Colon (tissue), 2 donors: Measurements from ENCODE around the gene SLC25A21.
"Not testable (repeated sequence)": the region's sequence is repeated elsewhere in the genome, so short reads cannot be mapped to it uniquely, and the experiment has no call there.

Experiments used
- FAIRE-seq: peaks from 2 replicates; lab custom pipeline; 2012; peaks lifted over from hg19 to GRCh38; lab: Jason Lieb, UNC
- donor health status: control.
- donor health status: control.

SLC25A21 gene

DNA sequence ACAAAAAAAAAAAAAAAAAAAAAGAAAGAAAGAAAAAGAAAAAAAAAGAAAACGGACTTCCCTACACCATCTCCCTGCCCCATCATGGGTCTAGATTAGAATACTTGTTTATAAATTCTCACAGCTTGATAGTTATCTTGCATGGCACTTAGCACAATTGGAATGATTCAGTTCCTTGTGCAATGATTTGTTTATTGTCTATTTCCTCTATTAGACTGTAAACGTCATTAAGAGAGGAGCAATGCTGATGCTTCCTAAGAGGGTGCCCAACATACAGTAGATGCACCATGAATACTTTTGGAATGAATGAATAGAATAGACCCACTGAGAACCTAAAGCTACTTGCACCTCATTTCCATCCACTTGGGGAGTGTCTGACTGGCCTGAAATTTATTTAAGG lies 469.9 kb downstream of the SLC25A21 start:
- FAIRE-seq, result no peak

DNA sequence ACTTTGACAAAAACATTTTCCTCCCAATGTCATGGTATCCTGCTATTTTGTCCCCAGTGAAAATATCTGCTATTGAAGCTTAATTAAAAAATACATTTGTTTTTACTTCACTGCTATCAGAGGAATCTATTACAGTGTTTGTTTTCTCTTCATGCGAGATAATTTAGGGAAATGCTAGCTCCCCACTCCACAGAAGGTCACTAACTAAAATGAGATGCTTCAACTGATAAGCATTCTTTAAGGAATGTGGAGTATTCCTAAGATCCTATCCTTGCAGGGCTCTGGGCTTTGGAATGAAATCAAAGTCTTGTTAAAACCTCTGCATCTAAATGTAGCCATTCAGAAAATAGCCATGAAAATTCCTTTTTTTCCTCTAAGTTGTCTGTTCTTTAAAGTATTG lies 471.3 kb downstream of the SLC25A21 start:
- no peak for FAIRE-seq

DNA sequence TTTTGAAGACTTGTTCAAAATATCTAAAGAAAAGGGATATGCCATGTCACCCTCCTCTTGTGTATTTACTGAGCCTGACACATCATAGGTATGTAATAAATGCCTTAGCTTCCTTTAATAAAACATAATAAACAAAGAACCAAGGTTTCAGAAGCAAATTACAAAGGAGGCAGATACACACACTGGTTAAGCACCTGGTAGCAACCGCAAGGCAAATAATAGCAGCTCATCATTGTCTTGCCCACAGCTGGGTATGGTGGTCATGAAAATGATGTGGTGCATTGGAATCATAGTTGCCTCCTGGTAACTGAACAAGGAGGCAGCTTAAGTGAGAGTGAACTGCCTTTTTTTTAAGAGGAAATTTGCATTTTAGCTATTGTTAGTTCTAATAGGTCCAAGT lies 471.8 kb downstream of the SLC25A21 start:
- no peak for FAIRE-seq

DNA sequence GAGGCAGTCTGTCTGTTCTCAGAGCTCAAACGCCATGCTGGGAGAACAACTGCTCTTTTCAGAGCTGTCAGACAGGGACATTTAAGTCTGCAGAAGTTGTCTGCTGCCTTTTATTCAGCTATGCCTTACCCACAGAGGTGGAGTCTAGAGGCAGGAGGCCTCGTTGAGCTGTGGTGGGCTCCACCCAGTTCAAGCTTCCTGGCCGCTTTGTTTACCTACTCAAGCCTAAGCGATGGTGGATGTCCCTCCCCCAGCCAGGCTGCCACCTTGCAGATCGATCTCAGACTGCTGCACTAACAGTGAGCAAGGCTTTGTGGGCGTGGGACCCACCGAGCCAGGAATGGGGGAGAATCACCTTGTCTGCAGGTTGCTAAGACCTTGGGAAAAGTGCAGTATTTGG lies 473.0 kb downstream of the SLC25A21 start:
- FAIRE-seq, result not testable (repeated sequence)

DNA sequence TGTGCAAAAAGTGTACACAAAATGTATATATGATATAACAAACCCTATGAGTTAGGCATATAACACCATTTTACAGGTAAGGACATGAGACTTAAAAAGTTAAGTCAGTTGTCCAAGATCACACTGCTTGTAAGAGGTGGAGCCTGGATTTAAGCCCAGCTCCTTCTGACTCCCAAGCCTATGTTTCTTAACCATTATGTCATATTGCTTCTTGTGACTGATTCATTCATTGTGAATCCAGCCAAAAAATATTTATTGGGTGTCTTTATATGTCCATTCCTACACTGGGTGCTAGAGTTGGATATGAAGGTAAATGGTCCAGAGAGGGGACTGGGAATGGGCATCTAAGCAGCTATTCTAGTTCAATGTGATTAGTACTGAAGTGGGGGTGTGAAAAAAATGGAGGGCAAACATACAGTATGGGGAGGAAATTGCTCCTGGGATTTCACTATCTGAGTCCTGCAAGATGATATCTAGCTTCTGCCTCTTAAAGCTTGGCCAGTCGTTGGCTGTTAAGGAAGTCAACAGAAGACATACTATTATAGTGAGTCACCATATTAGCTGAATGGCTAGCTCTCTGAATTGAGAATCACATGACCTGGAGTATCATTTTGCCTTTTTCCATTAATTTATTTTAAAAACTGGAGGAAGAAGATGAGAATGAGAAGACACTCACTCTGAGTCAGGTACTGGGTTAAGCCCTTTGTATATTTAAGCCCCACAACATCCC lies 481.9 kb downstream of the SLC25A21 start:
- FAIRE-seq, result no peak

DNA sequence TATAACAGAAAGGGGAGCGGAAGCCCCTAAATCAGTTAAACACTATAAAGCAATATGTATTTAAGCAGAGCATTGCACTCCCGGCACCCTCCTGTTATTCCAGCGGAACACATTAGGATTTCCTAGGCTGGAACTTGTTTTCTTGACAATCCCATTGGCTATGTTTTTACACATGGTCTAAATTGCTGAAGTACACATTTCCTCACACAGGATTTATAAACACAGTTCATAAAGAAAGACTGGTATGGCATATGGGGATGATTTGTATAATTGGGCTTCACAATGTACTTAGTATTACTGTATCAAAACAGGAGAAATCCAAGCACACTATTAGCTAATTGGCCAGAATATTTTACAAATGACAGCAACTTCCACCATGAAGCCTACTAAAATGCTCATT lies 487.5 kb downstream of the SLC25A21 start:
- FAIRE-seq, result no peak

DNA sequence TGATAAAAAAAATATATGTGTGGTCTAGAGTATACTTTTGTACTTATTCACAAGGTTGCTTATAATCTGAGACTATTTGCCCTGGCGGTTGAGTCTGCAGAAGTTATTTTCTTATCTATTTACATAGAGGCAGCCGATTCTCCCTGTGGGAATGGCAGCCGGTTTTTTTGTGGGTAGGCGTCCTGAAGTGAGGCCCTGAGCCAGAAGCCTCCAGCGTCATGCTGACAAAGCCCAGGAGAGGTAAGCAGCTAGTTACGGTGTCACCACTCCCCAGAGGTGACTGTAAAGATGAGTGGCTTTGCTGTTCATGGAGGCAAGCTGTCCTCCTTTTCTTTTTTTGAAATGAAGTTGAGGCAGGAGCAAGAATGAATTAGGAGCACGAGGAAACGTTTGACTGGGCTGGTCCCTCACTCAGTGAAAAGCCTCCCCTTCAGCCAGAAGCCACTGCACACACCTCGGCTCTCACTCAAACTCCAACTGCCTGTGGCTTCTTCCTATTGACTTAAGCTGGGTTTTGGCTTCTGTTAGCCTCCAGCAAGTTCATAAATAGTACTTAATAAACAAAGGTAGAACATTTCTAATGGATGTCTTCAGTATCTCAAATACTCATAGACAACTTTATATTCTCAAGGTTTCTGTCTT lies 489.2 kb downstream of the SLC25A21 start:
- no peak for FAIRE-seq

DNA sequence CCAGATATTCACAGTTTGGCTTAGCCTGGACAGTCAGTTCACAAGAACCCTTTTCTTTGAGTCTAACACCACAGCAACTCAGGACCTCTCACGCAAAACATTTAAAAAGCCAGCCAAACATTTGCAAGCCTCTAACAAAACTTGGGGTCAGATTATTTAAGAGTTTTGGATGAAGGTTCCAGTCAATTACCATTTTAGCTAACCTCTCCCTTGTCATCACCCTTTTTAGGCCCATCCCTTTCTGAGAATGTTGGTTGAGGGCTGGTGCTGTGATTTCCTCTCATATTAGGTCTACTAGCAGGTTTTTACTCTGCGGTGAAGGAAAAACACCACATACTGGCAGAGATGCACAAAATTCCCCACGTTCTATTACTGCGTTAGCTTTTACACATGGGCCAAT lies 490.1 kb downstream of the SLC25A21 start:
- no peak for FAIRE-seq

DNA sequence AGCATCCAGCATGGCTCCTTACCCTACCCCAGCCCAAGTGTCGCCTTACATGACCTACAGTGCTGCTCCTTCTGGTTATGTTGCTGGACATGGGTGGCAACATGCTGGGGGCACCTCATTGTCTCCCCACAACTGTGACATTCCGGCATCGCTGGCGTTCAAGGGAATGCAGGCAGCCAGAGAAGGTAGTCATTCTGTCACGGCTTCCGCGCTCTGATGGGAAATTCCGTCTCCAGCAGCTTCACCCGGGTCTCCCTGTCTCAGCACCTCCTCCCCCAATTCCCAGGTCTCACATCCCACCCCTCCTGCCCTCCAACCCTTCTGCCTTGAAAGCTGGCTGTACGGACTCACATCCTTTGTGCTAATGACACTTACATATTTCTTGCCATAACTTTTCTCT lies 496.2 kb downstream of the SLC25A21 start:
- no peak for FAIRE-seq

DNA sequence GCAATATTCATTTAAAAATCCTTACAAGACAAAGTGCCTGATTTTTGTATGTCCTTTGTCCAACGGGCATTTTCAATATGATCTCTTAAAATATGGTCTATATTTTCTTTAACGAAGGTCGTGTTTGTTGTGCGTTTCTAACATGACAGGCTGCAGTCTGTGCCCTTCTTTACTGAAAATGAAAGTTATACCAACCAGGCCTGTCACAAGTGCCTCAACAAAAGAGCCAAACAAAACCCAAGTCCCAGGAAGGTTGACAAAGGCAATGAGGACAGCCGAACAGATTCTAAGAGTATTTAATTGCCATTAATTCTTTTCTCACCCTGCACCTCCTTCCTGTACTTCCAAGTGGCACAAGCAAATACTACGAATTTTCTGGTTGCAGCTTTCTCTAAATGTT lies 496.8 kb downstream of the SLC25A21 start:
- FAIRE-seq, result no peak

DNA sequence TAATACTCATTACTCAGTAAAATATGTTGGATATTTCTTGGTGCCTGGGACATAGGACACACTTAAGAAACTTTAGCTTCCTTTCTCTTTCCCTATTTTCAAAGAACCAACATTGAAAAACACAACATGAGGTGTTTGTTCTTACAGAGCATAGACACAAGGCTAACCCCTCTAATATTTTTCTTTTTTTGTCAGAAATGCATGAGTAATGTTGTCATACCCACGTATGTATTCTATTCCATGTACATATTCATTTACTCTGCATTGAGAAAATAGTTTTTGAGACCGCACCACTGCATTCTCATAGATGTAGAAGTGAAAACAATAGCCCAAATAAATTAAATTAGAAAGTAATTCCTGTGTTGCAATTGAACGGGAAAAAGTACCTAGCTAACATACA lies 497.7 kb downstream of the SLC25A21 start:
- no peak for FAIRE-seq

DNA sequence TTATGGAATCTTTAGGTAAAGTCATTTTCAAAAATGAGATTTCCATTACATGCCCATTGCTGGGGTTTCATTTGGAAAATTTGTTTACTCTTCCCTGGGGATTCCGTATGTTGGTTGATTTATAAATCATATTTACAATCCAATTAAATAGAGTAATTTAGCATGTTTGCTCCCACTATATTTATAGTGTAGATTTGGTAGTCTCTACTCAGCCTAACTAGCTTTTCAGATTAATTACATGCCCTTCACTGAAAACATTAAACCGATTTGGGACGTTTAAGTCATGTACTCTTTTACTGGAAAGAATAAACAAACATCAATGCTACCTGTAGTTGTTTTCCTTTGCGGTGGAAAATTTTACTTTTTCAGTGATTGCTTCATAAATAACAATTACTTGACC lies 500.3 kb downstream of the SLC25A21 start:
- FAIRE-seq, result no peak

DNA sequence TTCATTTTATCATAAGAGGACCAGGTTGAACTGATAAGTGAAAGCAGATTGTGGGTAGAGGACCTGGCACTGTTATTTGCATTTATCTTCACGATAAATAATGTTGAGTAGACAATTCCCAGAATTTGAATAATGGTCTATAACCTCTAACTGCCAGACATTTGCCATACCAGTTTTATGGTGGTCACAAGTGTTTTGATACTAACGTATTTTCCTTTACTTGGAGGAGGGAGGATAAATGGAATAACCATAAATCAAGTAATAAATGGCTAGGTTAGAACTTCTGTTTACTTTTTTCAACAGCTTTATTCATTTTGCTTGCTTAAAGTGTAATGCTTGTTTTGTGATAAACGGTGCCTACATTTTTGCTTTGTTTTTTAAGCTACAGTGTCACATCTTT lies 501.3 kb downstream of the SLC25A21 start:
- no peak for FAIRE-seq

DNA sequence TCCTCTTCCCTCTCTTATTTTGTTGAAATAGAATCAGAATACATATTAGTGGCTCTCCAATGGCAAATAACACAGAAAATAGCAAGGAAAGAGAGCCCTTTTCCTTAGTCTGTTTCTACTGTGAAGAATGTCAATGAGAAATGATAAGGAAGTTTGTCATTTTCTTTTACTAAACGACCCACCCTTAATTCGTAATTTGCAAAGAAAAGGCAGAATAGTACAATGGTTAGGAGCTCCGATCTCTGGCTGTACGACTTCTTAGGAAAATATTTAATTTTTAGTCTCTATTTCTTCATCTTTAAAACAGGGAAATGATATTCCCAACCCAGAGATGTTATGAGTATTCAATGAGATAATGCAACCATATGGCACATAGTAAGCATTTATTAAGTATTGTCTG lies 504.7 kb downstream of the SLC25A21 start:
- no peak for FAIRE-seq

DNA sequence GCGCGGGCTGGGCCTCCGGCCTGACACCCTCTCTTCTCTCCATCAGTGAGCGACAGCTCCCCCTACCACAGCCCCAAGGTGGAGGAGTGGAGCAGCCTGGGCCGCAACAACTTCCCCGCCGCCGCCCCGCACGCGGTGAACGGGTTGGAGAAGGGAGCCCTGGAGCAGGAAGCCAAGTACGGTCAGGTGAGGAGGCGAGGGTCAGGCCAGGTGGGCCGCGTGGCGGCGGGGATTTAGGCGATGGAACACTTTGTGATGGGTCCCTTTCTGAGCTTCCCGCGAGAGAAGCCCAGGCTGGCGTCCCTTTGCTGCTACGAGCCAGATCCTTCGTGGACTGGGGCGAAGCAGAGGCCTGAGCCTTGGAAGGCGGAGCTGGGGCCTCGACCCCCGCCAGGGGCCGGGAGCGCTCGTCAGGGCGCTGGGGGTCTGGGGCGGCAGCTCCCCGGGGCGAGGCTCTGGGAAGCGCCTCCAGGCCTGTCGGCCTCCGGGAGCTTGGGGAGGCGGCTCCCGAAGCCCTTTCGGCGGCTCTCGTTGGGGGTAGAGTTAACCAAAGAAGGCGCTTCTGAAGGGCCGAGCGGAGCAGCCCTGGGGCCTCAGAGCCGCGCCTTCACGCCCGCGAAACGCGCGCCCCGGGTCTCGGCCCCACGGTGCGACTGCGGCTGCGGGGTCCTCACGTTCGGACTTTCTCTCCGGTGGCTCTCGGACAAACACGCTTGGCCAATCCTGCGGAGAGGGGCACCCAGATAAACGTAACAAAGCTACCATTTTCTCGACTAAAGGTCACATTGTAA lies 505.8 kb downstream of the SLC25A21 start:
- no peak for FAIRE-seq

DNA sequence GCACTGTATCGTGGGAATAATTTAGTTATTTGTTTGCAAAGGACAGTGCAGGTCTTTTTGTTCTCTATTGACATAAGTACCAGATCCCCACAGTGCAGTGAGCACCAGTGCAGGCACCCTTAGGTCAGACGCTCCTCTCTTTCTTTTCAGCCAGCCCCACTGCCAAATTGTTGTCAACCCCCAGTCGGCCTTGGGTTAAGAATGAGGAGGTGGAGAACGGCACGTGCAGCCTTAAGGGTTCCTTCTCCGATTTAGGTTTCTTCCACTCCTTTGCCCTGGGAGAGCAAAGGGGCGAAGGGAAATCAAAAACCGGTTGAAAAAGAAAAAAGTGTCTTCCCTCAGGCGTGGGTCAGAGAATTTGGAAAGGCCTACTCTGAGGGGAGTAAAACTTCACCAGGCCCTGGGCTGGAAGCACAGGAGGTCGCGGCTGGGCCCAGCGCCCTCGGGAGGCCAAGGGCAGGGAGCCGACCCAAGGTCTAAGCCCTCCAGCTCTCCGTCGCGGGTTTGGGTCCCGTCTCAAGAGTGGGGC lies 506.5 kb downstream of the SLC25A21 start:
- FAIRE-seq, result no peak

DNA sequence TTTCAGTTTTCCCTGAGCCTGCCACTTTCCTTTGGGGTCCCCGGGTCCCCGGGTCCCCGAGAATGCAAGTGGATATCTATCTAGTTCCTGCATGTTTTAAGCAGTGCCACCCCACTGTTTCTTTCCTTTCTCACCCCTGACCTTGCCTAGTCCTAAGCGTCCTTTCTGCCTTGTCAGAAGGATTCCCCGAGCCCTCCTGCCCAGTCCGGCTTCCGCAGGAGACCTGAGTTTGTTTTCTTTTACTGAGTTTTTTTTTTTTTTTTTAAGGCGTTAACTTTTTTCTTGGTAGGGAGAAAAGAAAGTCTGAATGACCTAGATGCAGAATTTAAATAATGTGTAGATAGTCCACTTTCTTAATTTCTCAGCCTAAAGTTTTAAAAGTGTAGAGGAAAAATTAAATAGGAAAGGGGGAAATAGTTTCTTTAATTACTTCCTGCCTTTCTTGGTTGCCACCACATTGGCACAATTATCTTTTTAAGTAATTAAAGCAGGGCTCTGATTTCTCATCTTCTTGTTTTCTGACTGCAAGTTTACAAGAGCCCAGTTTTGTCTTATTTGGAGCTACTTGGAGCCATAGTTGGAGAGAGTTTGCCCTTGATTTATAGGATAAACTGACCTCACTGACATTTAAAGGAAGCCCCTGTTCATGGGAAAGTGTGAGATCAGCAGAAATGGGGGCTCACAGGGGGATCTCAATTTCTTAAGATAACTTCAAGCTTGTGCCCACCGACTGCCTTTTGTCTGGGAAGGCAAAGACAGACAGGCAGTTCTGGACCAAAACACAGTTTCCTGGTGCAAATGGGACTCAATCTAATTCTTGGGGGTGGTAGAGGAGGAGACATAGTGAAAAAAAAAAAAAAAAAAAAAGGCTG lies 507.8 kb downstream of the SLC25A21 start:
- FAIRE-seq, result no peak

DNA sequence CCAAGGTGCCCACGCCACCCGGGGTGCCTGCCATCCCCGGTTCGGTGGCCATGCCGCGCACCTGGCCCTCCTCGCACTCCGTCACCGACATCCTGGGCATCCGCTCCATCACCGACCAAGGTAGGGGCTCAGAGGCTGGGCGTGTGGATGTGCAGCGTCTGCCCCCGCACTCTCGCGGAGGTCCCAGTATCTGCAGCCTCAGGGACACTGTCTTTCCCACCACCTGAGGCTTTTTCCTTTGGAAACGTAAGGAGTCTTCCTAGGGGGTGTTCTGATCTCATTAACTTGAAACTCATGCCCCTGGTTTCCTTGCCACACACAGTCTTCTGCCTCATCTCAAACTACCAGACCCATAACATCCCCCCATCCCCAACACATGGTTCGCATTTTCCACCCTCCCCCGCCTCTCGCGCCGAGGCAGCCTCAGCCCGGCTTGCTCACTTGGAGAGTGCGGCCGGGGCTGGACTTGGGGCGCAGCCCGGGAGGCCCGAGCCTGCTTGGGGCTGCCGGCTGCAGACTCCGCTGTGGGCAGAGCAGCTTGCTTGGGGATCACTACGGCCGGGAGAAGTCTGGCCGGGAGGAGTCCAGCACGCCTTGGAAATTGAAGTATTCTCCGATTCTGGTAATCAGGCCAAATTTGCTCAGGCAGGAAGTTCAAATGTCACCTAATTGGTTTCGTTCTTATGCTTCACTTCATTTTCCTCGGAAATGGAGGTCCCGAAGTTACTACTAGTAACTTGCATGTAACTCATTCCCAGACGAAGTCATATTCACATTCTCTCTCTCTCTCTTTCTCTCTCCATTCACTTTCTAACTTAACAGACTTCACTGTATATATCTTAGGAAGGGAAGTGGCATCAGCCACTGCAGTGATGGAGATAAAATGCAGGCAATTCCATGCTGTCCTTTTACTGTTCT lies 508.7 kb downstream of the SLC25A21 start:
- no peak for FAIRE-seq

DNA sequence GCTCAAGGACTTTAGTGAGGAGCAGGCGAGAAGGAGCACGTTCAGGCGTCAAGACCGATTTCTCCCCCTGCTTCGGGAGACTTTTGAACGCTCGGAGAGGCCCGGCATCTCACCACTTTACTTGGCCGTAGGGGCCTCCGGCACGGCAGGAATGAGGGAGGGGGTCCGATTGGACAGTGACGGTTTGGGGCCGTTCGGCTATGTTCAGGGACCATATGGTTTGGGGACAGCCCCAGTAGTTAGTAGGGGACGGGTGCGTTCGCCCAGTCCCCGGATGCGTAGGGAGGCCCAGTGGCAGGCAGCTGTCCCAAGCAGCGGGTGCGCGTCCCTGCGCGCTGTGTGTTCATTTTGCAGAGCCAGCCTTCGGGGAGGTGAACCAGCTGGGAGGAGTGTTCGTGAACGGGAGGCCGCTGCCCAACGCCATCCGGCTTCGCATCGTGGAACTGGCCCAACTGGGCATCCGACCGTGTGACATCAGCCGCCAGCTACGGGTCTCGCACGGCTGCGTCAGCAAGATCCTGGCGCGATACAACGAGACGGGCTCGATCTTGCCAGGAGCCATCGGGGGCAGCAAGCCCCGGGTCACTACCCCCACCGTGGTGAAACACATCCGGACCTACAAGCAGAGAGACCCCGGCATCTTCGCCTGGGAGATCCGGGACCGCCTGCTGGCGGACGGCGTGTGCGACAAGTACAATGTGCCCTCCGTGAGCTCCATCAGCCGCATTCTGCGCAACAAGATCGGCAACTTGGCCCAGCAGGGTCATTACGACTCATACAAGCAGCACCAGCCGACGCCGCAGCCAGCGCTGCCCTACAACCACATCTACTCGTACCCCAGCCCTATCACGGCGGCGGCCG lies 509.6 kb downstream of the SLC25A21 start:
- FAIRE-seq, result no peak

DNA sequence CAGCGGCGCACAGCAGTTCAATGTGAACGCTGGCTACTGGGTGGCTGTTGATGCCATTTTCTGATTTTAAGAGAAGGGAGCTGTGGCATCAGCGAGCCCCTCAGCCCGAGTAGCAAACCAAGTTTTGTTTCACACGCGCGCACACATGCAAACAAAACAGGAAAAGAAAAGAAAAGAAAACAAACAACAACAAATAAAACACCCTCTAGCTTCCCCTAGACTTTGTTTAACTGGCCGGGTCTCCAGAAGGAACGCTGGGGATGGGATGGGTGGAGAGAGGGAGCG lies 510.2 kb downstream of the SLC25A21 start:
- FAIRE-seq, result no peak
